ENCODE measurements around the gene ADGRV1.

DNA sequence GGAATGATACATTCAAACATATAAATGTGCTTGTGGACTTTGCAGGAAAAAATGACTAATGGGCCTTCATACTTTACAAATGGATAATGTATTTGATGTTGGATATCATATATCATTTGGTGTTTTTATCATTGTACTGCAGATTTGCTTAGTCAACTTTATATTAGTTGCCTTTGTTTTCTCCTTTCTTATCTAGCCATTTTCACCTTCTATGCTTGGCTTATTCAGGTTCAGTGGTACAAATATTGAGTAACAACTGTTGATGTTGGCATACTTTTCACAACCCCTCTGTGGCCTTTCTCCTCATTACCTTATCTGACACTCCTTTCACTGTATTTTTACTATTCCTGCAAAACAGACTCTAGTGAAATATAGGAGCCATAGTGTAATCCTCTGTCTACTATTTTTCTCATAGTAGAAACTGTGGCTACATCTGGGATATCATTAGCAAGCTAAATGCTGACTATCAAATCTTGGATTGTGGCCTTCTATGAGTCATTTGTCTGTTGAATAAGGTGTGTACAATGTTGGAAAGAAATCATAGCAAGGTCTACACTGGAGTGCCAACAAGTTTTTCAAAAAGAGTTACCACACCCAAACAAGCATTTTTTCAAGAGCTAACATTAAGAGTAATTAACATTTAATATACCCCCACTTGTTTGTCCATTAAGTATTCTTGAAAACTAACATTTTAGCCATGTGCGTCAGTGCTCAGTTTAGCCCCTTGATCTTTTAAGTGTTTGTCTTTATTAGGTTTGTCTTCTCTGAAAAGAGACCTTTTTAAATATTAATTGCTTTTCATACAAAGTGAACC lies 330.1 kb downstream of the ADGRV1 start:
- TF ChIP-seq, protein P1, sequence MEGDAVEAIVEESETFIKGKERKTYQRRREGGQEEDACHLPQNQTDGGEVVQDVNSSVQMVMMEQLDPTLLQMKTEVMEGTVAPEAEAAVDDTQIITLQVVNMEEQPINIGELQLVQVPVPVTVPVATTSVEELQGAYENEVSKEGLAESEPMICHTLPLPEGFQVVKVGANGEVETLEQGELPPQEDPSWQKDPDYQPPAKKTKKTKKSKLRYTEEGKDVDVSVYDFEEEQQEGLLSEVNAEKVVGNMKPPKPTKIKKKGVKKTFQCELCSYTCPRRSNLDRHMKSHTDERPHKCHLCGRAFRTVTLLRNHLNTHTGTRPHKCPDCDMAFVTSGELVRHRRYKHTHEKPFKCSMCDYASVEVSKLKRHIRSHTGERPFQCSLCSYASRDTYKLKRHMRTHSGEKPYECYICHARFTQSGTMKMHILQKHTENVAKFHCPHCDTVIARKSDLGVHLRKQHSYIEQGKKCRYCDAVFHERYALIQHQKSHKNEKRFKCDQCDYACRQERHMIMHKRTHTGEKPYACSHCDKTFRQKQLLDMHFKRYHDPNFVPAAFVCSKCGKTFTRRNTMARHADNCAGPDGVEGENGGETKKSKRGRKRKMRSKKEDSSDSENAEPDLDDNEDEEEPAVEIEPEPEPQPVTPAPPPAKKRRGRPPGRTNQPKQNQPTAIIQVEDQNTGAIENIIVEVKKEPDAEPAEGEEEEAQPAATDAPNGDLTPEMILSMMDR (conservative IDR thresholded peaks at IDR 0.05; ENCODE audit: low read length) = no peak
- TF ChIP-seq EZH2phosphoT487 (IDR thresholded peaks at IDR 0.05; ENCODE audit: borderline replicate concordance) = no peak

Data from Loucy (cell line).